Measurements from ENCODE around the gene CSRNP3. TPM values are rescaled to one million over a fixed set of nuclear protein-coding genes. Genes with fewer than 3 reads are reported as not detected.

The CSRNP3 gene
- polyA plus RNA-seq, 2 of the 4 experiments (the other 2 are of a cell fraction): 0.05 to 0.25 TPM

DNA sequence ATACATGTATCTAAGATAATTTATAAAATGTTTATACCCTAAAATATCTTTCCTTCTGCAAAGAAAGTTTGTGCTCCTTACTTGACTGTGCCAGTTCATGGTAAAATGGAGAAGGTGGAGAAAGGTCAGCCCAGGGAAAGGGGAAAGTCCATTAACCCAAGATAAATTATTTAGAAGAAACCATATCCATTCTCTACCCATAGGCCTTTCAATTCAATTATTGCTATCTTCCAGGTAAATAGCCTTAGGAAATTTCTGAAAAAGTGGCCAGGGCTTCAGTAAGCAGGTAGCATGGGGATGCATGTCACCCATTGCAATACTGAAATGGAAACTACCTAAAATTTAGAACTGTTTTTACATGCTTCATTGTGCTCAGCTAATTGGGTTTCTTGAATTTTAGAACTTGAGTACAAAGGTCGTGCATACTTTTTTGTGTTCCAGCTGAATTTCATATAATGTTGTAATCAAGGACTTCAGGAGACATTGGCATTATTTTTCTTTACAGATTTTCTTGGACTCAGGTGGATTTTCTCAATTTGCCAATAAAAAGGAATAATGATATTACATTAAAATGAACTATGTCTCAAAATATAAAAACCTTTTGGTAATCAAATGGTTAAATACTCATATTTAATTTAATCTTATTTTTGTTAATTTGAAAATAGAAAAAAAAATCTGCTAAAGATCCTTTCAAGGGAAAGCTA, 124.9 kb downstream of the CSRNP3 start:
- FAIRE-seq (no peak), ATAC-seq (no peak), DNase-seq (ENCODE audit: low read depth in 1 of 2, low spot score in 1 of 2) (no peak)
- ChIA-PET POLR2A (no interaction called here), CTCF (no interaction called here)
- no peaks in the 10 kb centered on the region for H3K4me1 ChIP-seq
- 16% methylated on average over 1 of the region's 1 CpG for WGBS (ENCODE audit: missing lambda C conversion rate)
- TF ChIP-seq ESRRA (IDR thresholded peaks at IDR 0.05; ENCODE audit: borderline replicate concordance, low read length): no peak
- TF ChIP-seq NFE2L2 (conservative IDR thresholded peaks at IDR 0.05; ENCODE audit: low read length): no peak
- TF ChIP-seq HDAC2 (IDR thresholded peaks at IDR 0.05): no peak
- TF ChIP-seq FOXS1 (CRISPR knock-in tag; IDR thresholded peaks at IDR 0.05): no peak
- no peak for TF ChIP-seq RAD21 (conservative IDR thresholded peaks at IDR 0.05 in 1 of 2, IDR thresholded peaks at IDR 0.05 in 1 of 2)
- TF ChIP-seq, protein P1, sequence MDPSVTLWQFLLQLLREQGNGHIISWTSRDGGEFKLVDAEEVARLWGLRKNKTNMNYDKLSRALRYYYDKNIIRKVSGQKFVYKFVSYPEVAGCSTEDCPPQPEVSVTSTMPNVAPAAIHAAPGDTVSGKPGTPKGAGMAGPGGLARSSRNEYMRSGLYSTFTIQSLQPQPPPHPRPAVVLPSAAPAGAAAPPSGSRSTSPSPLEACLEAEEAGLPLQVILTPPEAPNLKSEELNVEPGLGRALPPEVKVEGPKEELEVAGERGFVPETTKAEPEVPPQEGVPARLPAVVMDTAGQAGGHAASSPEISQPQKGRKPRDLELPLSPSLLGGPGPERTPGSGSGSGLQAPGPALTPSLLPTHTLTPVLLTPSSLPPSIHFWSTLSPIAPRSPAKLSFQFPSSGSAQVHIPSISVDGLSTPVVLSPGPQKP (IDR thresholded peaks at IDR 0.05; ENCODE audit: low read depth, low read length): no peak
- H3K27ac ChIP-seq: no peak overlapping the region
- H3K4me2 ChIP-seq: no peak overlapping the region
- H3K9me3 ChIP-seq: no peaks in the 10 kb centered on the region; the same call in 2 of the 3 replicates
- no peak overlapping the region for H3K4me3 ChIP-seq

DNA sequence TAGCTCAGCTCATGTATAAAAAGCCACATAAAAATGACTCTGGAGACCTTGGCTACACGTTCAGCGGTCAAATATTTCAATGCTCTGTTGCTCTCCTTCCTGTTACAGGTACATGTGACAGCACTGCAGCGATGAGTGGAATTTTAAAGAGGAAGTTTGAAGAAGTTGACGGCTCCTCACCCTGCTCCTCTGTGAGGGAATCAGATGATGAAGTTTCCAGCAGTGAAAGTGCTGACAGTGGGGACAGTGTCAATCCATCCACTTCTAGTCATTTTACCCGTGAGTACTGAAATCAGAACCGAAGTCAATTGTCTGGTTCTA, 125.4 kb downstream of the CSRNP3 start:
- DNase-seq (ENCODE audit: low read depth in 1 of 2, low spot score in 1 of 2) (no peak), FAIRE-seq (no peak), ATAC-seq (no peak)
- no peak overlapping the region for H3K27ac ChIP-seq
- TF ChIP-seq FOSL2 (IDR thresholded peaks at IDR 0.05) (no peak), FOSL2 (CRISPR knock-in tag; IDR thresholded peaks at IDR 0.05) (no peak), RARB (CRISPR knock-in tag; IDR thresholded peaks at IDR 0.05) (no peak), EHF (CRISPR knock-in tag; IDR thresholded peaks at IDR 0.05) (no peak), GATA3 (IDR thresholded peaks at IDR 0.05; ENCODE audit: borderline replicate concordance) (no peak), NR3C1 (IDR thresholded peaks at IDR 0.05) (no peak), NPAS2 (CRISPR knock-in tag; IDR thresholded peaks at IDR 0.05; ENCODE audit: borderline replicate concordance) (no peak), KDM1A (IDR thresholded peaks at IDR 0.05; ENCODE audit: low read depth) (no peak), CBX2 (IDR thresholded peaks at IDR 0.05; ENCODE audit: borderline replicate concordance, low read depth) (no peak), RFX5 (IDR thresholded peaks at IDR 0.05) (no peak), POLR2A (IDR thresholded peaks at IDR 0.05; ENCODE audit: low read length) (no peak), CBX8 (IDR thresholded peaks at IDR 0.05) (no peak), ZSCAN20 (CRISPR knock-in tag; IDR thresholded peaks at IDR 0.05) (no peak), JUN (IDR thresholded peaks at IDR 0.05) (no peak), SMC3 (IDR thresholded peaks at IDR 0.05) (no peak), HEYL (CRISPR knock-in tag; IDR thresholded peaks at IDR 0.05) (no peak)
- TF ChIP-seq, protein P2, sequence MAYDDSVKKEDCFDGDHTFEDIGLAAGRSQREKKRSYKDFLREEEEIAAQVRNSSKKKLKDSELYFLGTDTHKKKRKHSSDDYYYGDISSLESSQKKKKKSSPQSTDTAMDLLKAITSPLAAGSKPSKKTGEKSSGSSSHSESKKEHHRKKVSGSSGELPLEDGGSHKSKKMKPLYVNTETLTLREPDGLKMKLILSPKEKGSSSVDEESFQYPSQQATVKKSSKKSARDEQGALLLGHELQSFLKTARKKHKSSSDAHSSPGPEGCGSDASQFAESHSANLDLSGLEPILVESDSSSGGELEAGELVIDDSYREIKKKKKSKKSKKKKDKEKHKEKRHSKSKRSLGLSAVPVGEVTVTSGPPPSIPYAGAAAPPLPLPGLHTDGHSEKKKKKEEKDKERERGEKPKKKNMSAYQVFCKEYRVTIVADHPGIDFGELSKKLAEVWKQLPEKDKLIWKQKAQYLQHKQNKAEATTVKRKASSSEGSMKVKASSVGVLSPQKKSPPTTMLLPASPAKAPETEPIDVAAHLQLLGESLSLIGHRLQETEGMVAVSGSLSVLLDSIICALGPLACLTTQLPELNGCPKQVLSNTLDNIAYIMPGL (CRISPR knock-in tag; IDR thresholded peaks at IDR 0.05; ENCODE audit: borderline replicate concordance): no peak
- TF ChIP-seq, protein P3, sequence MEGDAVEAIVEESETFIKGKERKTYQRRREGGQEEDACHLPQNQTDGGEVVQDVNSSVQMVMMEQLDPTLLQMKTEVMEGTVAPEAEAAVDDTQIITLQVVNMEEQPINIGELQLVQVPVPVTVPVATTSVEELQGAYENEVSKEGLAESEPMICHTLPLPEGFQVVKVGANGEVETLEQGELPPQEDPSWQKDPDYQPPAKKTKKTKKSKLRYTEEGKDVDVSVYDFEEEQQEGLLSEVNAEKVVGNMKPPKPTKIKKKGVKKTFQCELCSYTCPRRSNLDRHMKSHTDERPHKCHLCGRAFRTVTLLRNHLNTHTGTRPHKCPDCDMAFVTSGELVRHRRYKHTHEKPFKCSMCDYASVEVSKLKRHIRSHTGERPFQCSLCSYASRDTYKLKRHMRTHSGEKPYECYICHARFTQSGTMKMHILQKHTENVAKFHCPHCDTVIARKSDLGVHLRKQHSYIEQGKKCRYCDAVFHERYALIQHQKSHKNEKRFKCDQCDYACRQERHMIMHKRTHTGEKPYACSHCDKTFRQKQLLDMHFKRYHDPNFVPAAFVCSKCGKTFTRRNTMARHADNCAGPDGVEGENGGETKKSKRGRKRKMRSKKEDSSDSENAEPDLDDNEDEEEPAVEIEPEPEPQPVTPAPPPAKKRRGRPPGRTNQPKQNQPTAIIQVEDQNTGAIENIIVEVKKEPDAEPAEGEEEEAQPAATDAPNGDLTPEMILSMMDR (IDR thresholded peaks at IDR 0.05): no peak
- 17% methylated on average over 6 of the region's 6 CpGs for WGBS (ENCODE audit: missing lambda C conversion rate)
- no peaks in the 10 kb centered on the region; the same call in 2 of the 3 replicates for H3K9me3 ChIP-seq
- ChIA-PET CTCF (no interaction called here), POLR2A (no interaction called here)
- no peak overlapping the region for H3K4me3 ChIP-seq
- H3K4me1 ChIP-seq: no peaks in the 10 kb centered on the region
- no peak overlapping the region for H3K4me2 ChIP-seq
